Activated CD8-positive, alpha-beta T cell treated with anti-CD3 and anti-CD28 coated beads for 36 hours (primary cell): ENCODE results near the gene C5orf46. TPM values are rescaled to one million over a fixed set of nuclear protein-coding genes. Genes with fewer than 3 reads are reported as not detected.
"Not testable (repeated sequence)": the region's sequence is repeated elsewhere in the genome, so short reads cannot be mapped to it uniquely, and the experiment has no call there.

Experiments used
- ATAC-seq: fragments of 200-7000 bp; cut with Tn5 transposase; one replicate; pipeline ENCODE4 v1.10.0; 2021; ENCODE audit warnings: mild to moderate bottlenecking, moderate library complexity
- CTCF ChIA-PET: fragments of 350-600 bp; sonication (Branson Sonifier 250); formaldehyde crosslinking; loops from one replicate; lab custom pipeline; 2021; ENCODE audit warnings: antibody characterized with exemption; lab: Charles Lee
- POLR2A ChIA-PET: fragments of 350-600 bp; sonication (Branson Sonifier 250); formaldehyde crosslinking; loops from one replicate; lab custom pipeline; 2021; ENCODE audit warnings: antibody characterized with exemption; lab: Charles Lee
- DNase-seq: peaks from one replicate; pipeline ENCODE4 v3.0.0-alpha.2; 2020
- H3K27ac Mint-ChIP-seq: one replicate; pipeline ENCODE4 v1.8.0; 2021; ENCODE audit warnings: mild to moderate bottlenecking, mixed read lengths
- H3K27me3 Mint-ChIP-seq: one replicate; pipeline ENCODE4 v1.8.0; 2021; ENCODE audit warnings: mixed read lengths
- H3K36me3 Mint-ChIP-seq: one replicate; pipeline ENCODE4 v1.8.0; 2021; ENCODE audit warnings: low read depth, mixed read lengths
- H3K4me1 Mint-ChIP-seq: one replicate; pipeline ENCODE4 v1.8.0; 2021; ENCODE audit warnings: low read depth, mixed read lengths
- H3K4me3 Mint-ChIP-seq: one replicate; pipeline ENCODE4 v1.8.0; 2021; ENCODE audit warnings: mild to moderate bottlenecking, moderate library complexity, mixed read lengths
- H3K9me3 Mint-ChIP-seq: one replicate; pipeline ENCODE4 v1.8.0; 2021; ENCODE audit warnings: mixed read lengths
- CTCF ChIP-seq: fragments of 200-600 bp; IDR thresholded peaks from one replicate; pipeline ENCODE4 v1.8.0; 2022; ENCODE audit warnings: antibody characterized with exemption, mild to moderate bottlenecking
- intact Hi-C: fragments of 100-400 bp; cut with micrococcal nuclease; formaldehyde crosslinking; loops from one replicate; pipeline ENCODE4 v1.10.0; 2022
- total RNA-seq, 2 experiments: library from RNA; stranded (reverse); gene quantifications; one replicate each; pipeline ENCODE4 v1.2.3, GENCODE V29; 2021

The C5orf46 gene
- total RNA-seq: not detected

- Mint-ChIP-seq H3K27ac (no peak within 1 kb of the TSS), H3K4me1 (no peaks in the 10 kb centered on the region), H3K4me3 (no peak within 1 kb of the TSS), H3K9me3 (no peaks in the 10 kb centered on the region), H3K27me3 (no peaks in the 10 kb centered on the region), H3K36me3 (no peaks in the 10 kb centered on the region)
- ChIA-PET CTCF (no interaction called here), POLR2A (no interaction called here)
- TF ChIP-seq CTCF: no peak
- intact Hi-C loops: no loop called here
- no peak for DNase-seq
- no peak for ATAC-seq
These were observed at the start of gene C5orf46 for GRCh38 chr5:147906326-147907095. TSS of gene C5orf46 (minus strand) at chr5:147906538. CDS start at chr5:147906501, 37 bp downstream.

- no peak for TF ChIP-seq CTCF
- ChIA-PET CTCF (no interaction called here), POLR2A (no interaction called here)
- no peaks in the 10 kb centered on the region for H3K36me3 Mint-ChIP-seq
- intact Hi-C loops: no loop called here
- H3K4me3 Mint-ChIP-seq: no peak overlapping the region
- no peaks in the 10 kb centered on the region for H3K4me1 Mint-ChIP-seq
- H3K27ac Mint-ChIP-seq: no peak overlapping the region
- peaks cover 3% of the 10 kb centered on the region for H3K27me3 Mint-ChIP-seq
- no peak for ATAC-seq
- no peak for DNase-seq
- H3K9me3 Mint-ChIP-seq: no peaks in the 10 kb centered on the region
These were observed 48.6 kb upstream of the C5orf46 start for GRCh38 chr5:147954971-147955370.

GRCh38 chr5:147949711-147950573, 43.6 kb upstream of the C5orf46 start:
- ATAC-seq (no peak), DNase-seq (no peak)
- peak; percentile 68 for TF ChIP-seq CTCF
- intact Hi-C loops: loop anchor here (2.0 kb wide), 1 partner anchor 781 kb away; no protein-coding TSS in a partner anchor
- ChIA-PET CTCF (interaction anchor here (0.6 to 1.6 kb wide), 4 partner anchors 12 to 781 kb away, joined by 3 to 8 read pairs (median 4); no protein-coding TSS in a partner anchor), POLR2A (no interaction called here)
- H3K9me3 Mint-ChIP-seq: no peaks in the 10 kb centered on the region
- H3K4me1 Mint-ChIP-seq: no peaks in the 10 kb centered on the region
- no peak overlapping the region for H3K27ac Mint-ChIP-seq
- no peak overlapping the region for H3K4me3 Mint-ChIP-seq
- no peaks in the 10 kb centered on the region for H3K36me3 Mint-ChIP-seq
- H3K27me3 Mint-ChIP-seq: peaks cover 3% of the 10 kb centered on the region

DNA sequence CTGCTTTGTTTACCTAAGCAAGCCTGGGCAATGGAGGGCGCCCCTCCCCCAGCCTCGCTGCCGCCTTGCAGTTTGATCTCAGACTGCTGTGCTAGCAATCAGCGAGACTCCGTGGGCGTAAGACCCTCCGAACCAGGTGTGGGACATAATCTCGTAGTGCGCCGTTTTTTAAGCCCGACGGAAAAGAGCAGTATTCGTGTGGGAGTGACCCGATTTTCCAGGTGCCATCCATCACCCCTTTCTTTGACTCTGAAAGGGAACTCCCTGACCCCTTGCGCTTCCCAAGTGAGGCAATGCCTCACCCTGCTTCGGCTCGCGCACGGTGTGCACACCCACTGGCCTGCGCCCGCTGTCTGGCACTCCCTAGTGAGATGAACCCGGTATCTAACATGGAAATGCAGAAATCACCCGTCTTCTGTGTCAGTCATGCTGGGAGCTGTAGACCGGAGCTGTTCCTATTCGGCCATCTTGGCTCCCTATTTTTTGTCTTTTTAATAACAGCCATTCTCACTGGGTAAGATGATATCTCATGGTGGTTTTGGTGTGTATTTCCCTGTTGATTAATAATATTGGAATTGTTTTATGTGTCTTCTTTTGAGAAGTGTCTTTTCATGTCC, 40.4 kb upstream of the C5orf46 start:
- H3K4me1 Mint-ChIP-seq, POLR2A ChIA-PET, CTCF ChIA-PET, H3K9me3 Mint-ChIP-seq, H3K4me3 Mint-ChIP-seq, intact Hi-C loops, H3K27me3 Mint-ChIP-seq, H3K36me3 Mint-ChIP-seq, DNase-seq, H3K27ac Mint-ChIP-seq, ATAC-seq: not testable (repeated sequence)

- DNase-seq (no peak), ATAC-seq (no peak)
- intact Hi-C loops: no loop called here
- Mint-ChIP-seq H3K9me3 (no peaks in the 10 kb centered on the region), H3K4me3 (no peak overlapping the region), H3K36me3 (no peaks in the 10 kb centered on the region), H3K27ac (no peak overlapping the region), H3K4me1 (no peaks in the 10 kb centered on the region), H3K27me3 (no peaks in the 10 kb centered on the region)
- POLR2A ChIA-PET: no interaction called here
- TF ChIP-seq CTCF: no peak
- CTCF ChIA-PET: no interaction called here
These were observed 33.2 kb upstream of the C5orf46 start for GRCh38 chr5:147939431-147940114.
